Endothelial cell (in vitro differentiated cells): ENCODE data around the gene KIAA0513. TPM values are rescaled to one million over a fixed set of nuclear protein-coding genes. Genes with fewer than 3 reads are reported as not detected.

ENCODE experiments used
- DNase-seq: peaks from one replicate; pipeline ENCODE4 v3.0.0; 2021; ENCODE audit warnings: low spot score
- H3K27ac Mint-ChIP-seq: one replicate; pipeline ENCODE4 v1.8.0; 2021; ENCODE audit warnings: mixed read lengths, inconsistent platforms; ENCODE audit not compliant: unreplicated experiment
- H3K27me3 Mint-ChIP-seq: one replicate; pipeline ENCODE4 v1.8.0; 2021; ENCODE audit warnings: mild to moderate bottlenecking, moderate library complexity, mixed read lengths, inconsistent platforms; ENCODE audit not compliant: unreplicated experiment
- H3K36me3 Mint-ChIP-seq: one replicate; pipeline ENCODE4 v1.8.0; 2021; ENCODE audit warnings: mild to moderate bottlenecking, low read depth, mixed read lengths, inconsistent platforms; ENCODE audit not compliant: unreplicated experiment
- H3K4me1 Mint-ChIP-seq: one replicate; pipeline ENCODE4 v1.8.0; 2021; ENCODE audit warnings: mild to moderate bottlenecking, mixed read lengths, inconsistent platforms; ENCODE audit not compliant: unreplicated experiment
- H3K4me3 Mint-ChIP-seq: one replicate; pipeline ENCODE4 v1.8.0; 2021; ENCODE audit warnings: mild to moderate bottlenecking, mixed read lengths, inconsistent platforms; ENCODE audit not compliant: unreplicated experiment
- H3K9me3 Mint-ChIP-seq: one replicate; pipeline ENCODE4 v1.8.0; 2021; ENCODE audit warnings: mixed read lengths, inconsistent platforms; ENCODE audit not compliant: unreplicated experiment
- total RNA-seq: library from RNA; stranded (reverse); fragmentation: NEBNext Ultra II Directional; extraction: Animal tissue kit (Norgen Biotek cat#: 25700); gene quantifications from one replicate; pipeline ENCODE4 v1.2.1, GENCODE V29; 2021; ENCODE audit not compliant: unreplicated experiment
- TF ChIP-seq, protein P1 (sequence below): fragments of 200-600 bp; sonication (generic); IDR thresholded peaks from one replicate; pipeline ENCODE4 v1.5.0; 2021; ENCODE audit warnings: antibody characterized with exemption; ENCODE audit not compliant: unreplicated experiment

The KIAA0513 gene
- total RNA-seq, 1 donor from 2014 or later = 5.5 TPM

- Mint-ChIP-seq H3K4me1 (peaks cover 17% of the 10 kb centered on the region), H3K9me3 (no peaks in the 10 kb centered on the region), H3K27me3 (peaks cover 3% of the 10 kb centered on the region), H3K27ac (no peak overlapping the region), H3K4me3 (no peak overlapping the region), H3K36me3 (no peaks in the 10 kb centered on the region)
- TF ChIP-seq, protein P1, sequence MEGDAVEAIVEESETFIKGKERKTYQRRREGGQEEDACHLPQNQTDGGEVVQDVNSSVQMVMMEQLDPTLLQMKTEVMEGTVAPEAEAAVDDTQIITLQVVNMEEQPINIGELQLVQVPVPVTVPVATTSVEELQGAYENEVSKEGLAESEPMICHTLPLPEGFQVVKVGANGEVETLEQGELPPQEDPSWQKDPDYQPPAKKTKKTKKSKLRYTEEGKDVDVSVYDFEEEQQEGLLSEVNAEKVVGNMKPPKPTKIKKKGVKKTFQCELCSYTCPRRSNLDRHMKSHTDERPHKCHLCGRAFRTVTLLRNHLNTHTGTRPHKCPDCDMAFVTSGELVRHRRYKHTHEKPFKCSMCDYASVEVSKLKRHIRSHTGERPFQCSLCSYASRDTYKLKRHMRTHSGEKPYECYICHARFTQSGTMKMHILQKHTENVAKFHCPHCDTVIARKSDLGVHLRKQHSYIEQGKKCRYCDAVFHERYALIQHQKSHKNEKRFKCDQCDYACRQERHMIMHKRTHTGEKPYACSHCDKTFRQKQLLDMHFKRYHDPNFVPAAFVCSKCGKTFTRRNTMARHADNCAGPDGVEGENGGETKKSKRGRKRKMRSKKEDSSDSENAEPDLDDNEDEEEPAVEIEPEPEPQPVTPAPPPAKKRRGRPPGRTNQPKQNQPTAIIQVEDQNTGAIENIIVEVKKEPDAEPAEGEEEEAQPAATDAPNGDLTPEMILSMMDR = no peak
- no peak for DNase-seq
These were observed 103.1 kb downstream of the KIAA0513 start for GRCh38 chr16:85130705-85131028.

DNA sequence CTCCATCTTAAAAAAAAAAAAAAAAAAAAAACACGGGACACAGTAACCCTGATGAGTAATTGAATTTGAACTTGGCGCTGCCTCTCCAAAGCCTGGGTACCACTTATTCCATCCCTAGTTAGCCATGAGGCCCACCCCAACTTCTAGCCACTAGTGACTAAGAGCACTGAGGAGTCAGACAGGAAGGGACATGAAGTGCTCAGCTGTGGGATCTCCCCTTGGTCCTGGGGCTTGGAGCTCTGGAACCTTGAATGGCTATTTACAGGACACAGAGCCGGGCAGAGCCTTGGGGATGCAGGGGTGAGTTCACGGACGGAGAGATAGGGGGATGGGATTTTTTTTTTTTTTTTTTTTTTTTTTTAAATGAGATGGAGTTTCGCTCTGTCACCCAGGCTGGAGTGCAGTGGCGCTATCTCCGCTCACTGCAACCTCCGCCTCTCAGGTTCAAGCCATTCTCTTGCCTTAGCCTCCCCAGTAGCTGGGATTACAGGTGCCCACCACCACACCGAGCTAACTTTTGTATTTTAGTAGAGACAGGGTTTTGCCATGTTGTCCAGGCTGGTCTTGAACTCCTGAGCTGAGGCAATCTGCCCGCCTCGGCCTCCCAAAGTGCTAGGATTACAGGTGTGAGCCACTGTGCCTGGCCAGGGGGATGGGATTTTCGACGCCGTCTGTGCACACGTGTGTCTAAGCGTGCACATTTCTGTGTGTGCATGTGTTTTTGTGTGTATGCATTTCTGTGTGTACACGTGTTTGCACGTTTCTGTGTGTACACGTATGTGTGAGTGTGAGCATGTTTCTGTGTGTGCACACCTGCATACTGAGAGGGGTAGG is 105.1 kb downstream of the KIAA0513 start:
- no peak for DNase-seq
- H3K27me3 Mint-ChIP-seq = peaks cover 3% of the 10 kb centered on the region
- peaks cover 24% of the 10 kb centered on the region for H3K4me1 Mint-ChIP-seq
- TF ChIP-seq, protein P1 = no peak
- no peaks in the 10 kb centered on the region for H3K36me3 Mint-ChIP-seq
- H3K4me3 Mint-ChIP-seq = no peak overlapping the region
- H3K27ac Mint-ChIP-seq = no peak overlapping the region
- no peaks in the 10 kb centered on the region for H3K9me3 Mint-ChIP-seq

GRCh38 chr16:85133290-85133599 is 105.7 kb downstream of the KIAA0513 start:
- Mint-ChIP-seq H3K4me3 (no peak overlapping the region), H3K4me1 (peaks cover 29% of the 10 kb centered on the region), H3K27me3 (peaks cover 5% of the 10 kb centered on the region), H3K9me3 (no peaks in the 10 kb centered on the region), H3K27ac (no peak overlapping the region), H3K36me3 (peaks cover 4% of the 10 kb centered on the region)
- DNase-seq = no peak
- TF ChIP-seq, protein P1 = no peak

GRCh38 chr16:85134076-85134788 is 106.6 kb downstream of the KIAA0513 start:
- no peak overlapping the region for H3K27ac Mint-ChIP-seq
- TF ChIP-seq, protein P1 = no peak
- no peak overlapping the region for H3K4me3 Mint-ChIP-seq
- H3K9me3 Mint-ChIP-seq = no peaks in the 10 kb centered on the region
- no peak for DNase-seq
- H3K27me3 Mint-ChIP-seq = peaks cover 5% of the 10 kb centered on the region
- peaks cover 32% of the 10 kb centered on the region for H3K4me1 Mint-ChIP-seq
- peaks cover 4% of the 10 kb centered on the region for H3K36me3 Mint-ChIP-seq

DNA sequence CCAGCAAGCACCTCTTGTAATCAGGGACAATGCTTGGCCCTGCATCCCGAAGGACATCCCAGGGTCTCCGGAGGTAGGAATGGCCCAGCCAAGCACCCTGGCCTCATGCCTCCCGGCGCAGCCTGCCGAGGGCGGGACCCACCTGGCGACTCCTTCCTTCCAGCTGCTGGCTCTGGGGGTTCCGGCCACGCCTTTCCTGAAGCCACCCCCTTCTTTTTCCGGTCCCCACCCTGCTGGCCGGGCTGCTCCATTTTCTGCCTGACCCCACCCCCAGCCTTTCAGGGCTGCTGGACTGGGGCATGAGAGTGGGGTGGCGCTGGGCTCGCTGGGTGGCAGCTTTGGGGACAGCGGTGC is 107.2 kb downstream of the KIAA0513 start:
- TF ChIP-seq, protein P1 = no peak
- Mint-ChIP-seq H3K4me1 (peaks cover 35% of the 10 kb centered on the region), H3K27me3 (peaks cover 10% of the 10 kb centered on the region), H3K27ac (no peak overlapping the region), H3K36me3 (peaks cover 8% of the 10 kb centered on the region), H3K9me3 (no peaks in the 10 kb centered on the region), H3K4me3 (no peak overlapping the region)
- DNase-seq = no peak
